GM12872 (cell line): ENCODE results near the gene OSM.

Experiments
- TF ChIP-seq, protein P1 (sequence below): IDR thresholded peaks from 3 replicates; pipeline ENCODE4 v1.5.1; 2011; ENCODE audit warnings: low read depth, mild to moderate bottlenecking, low read length, moderate library complexity; ENCODE audit not compliant: insufficient read depth

Gene OSM

DNA sequence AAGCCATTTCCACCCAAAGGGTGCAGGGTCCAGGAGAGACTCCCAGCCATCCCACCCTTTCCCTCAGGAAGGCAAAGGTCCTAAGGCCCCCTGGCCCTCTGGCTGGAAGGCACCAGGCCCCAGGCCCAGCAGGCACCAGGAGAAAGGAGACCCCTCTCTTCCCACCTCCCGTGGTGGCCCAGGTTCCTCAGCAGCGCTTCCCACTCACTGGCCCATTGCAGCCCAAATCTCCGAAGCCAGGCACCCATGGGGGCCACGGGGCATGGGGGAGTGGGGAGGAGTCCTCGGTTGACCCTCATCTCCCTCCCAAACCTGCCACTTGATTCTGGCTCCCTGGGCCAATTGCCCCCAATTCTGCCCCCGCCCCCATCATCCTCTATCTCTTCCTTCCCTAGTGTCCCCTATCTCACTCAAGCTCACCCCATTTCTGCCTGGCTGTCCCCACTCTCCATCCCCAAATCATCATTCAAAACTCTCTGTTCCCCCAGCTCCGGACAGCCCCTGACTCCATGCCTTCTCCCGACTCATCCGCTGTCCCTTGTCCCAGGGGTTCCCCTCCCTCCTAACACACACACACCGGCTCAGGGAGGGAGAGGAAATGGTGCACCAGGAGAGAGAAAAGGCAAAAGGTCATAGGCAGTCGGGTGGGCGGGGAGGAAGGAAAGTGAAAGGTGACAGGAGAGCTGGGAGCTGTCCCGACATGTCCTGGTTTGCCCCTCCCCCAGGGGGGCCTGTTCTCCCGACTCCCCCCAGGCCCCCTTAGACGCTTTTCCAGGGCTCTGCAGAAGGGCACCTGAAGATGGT lies 21.3 kb downstream of the OSM start:
- TF ChIP-seq, protein P1, sequence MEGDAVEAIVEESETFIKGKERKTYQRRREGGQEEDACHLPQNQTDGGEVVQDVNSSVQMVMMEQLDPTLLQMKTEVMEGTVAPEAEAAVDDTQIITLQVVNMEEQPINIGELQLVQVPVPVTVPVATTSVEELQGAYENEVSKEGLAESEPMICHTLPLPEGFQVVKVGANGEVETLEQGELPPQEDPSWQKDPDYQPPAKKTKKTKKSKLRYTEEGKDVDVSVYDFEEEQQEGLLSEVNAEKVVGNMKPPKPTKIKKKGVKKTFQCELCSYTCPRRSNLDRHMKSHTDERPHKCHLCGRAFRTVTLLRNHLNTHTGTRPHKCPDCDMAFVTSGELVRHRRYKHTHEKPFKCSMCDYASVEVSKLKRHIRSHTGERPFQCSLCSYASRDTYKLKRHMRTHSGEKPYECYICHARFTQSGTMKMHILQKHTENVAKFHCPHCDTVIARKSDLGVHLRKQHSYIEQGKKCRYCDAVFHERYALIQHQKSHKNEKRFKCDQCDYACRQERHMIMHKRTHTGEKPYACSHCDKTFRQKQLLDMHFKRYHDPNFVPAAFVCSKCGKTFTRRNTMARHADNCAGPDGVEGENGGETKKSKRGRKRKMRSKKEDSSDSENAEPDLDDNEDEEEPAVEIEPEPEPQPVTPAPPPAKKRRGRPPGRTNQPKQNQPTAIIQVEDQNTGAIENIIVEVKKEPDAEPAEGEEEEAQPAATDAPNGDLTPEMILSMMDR = no peak

DNA sequence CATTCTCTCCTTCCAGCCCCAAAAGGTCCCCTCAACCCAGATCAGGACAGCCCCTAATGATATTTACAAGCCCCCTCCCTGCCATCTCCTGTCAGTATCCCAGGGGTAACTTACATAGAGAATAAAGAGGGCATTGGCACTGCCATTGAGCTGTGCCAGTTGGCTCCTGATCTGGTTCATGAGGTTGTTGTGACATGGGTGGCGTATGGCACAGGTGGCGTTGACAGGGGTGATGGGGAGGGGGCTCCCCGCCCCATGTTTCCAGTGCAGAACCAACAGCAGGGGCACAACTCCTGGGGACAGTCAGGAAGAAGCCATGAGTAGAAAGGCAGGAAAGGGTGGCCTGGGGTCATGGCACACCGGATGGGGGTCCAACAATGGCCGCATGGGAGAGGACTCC lies 22.0 kb downstream of the OSM start:
- TF ChIP-seq, protein P1 = no peak

DNA sequence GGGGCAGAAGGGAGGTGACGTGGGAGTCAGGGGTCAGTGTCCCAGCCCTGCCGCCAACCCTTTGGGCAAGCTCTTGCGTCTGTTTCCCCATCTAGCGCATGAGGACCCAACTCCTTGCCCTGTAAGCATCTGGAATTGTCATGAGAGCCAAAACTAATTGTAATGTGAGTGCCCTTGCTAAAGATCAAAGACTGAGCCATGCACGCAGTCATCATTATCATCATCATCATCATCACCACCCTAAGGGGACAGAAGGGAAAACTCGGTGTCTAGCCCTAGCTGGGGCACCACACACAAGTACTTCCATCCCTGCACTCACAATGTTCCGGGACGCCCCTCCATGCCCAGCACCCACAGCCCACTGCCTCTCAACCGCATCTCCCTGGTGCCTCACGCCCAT lies 22.6 kb downstream of the OSM start:
- TF ChIP-seq, protein P1 = no peak

DNA sequence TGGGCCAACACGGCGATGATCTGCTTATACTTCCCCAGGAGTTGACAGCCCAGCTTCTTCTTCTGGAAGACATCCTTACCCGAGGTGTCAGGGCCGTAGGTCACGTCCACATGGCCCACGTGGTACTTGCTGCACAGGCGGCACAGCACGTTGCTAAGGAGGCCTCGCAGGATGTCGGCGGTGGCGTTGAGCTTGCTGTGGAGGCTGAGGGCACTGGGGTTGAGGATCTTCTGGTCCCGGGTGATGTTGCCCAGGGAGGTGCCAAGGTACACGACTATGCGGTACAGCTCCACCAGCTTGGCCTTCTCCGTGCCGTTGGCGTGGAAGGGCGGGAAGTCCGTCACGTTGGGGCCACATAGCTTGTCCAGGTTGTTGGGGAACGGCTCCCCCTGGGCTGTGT lies 23.0 kb downstream of the OSM start:
- TF ChIP-seq, protein P1 = no peak

DNA sequence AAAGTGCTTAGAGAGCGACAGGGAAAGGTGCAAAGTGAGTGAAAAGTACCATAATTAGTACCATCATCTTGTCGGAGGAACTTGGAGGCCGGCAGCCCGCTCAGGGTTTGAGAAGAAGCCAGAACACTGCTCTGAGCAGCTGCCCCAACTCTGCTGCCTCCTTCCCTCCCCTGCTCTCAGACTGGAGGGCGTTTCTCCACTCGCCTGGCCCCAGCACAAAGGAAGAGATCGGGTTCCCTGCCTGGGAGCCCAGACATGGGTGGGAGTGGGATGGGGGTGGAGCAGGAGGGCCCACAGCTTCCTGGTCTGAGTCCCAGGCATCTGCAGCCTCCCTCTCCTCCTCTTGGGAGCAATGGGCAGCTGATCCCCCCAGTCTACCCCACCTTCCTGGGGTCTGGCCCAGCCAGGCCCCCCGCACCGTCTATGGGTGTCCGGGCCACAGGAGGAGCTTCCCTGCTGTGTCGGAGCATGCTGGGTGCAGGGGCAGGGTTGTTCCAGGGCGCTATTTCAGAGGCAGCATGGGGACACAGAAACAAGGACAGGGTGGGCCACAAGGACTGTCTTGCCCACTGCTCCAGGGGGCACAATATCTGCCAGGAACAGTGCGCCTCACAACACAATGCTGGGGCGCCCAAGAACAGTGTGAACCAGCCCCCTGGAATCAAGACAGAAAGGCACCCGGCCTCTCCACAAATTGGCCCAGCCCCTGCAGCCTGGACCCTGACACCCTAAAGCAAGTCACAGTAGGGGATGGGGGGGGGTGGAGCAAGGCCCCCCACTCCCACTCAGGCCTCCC lies 24.9 kb downstream of the OSM start:
- TF ChIP-seq, protein P1 = no peak

DNA sequence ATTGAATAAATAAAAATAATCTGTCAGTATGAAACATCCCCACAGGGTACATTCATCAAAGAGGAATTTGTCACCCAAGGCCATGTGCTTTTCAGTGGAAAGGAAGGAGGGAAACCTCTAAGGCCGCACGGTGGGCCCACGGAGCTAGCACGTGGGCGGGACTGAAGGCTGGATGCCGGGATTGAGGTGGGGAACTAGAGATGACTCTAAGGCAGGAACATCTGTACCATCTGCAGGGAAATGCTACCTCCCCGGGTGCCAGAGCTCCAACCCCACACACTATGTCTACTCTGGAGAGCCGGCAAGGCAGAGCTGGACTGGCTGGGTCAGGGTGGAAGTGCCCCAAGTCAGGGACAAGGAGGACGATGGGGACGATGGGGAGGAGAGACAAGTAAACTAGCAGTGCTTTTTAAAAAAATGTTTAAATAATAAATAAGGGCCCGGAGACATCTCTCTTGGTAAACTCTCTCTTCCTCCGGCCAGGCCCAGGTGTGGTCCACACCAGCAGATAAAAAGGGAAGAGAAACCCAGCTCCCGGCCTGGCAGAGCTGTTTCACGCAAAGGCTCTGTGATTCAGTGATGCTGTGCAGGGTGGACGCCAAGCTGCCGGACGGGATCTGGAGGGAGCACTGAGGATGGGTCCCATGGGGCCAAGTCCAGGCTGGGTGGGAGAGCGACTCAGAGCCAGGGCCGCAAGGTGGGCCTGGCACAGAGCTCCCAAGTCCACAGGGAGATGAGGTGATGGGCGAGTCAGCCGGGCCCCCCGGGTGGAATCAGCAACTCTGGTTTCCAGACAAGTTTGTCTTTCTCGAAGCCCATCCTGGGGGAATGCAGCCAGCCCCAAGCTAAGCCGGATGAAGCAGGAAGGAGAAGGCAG lies 25.9 kb downstream of the OSM start:
- TF ChIP-seq, protein P1 = no peak
